Fibroblast of lung (primary cell): ENCODE measurements around the gene ATG4B. TPM values are rescaled to one million over a fixed set of nuclear protein-coding genes. Genes with fewer than 3 reads are reported as not detected.

Source experiments
- DNase-seq, 2 donors: peaks; one replicate each; pipeline versions ENCODE4 v3.0.0 to v3.0.0-alpha.2; 2010; ENCODE audit warnings: low read depth in 2 of 2
- H2AFZ ChIP-seq: 2 replicates; pipeline ENCODE4 v1.5.1; 2012; ENCODE audit warnings: low read length, control low read depth, inconsistent platforms
- H3K27ac ChIP-seq: 2 replicates; pipeline ENCODE4 v1.5.1; 2011; ENCODE audit warnings: low read length, control low read depth; ENCODE audit not compliant: insufficient read depth
- H3K27me3 ChIP-seq: 2 replicates; pipeline ENCODE4 v1.5.1; 2011; ENCODE audit warnings: mild to moderate bottlenecking, low read length; ENCODE audit not compliant: control insufficient read depth, insufficient read depth
- H3K36me3 ChIP-seq: 2 replicates; pipeline ENCODE4 v1.5.1; 2011; ENCODE audit warnings: low read length; ENCODE audit not compliant: control insufficient read depth, insufficient read depth
- H3K4me1 ChIP-seq: 2 replicates; pipeline ENCODE4 v1.5.1; 2011; ENCODE audit warnings: low read length; ENCODE audit not compliant: control insufficient read depth, insufficient read depth; ENCODE audit errors: extremely low read depth
- H3K4me2 ChIP-seq: 2 replicates; pipeline ENCODE4 v1.5.1; 2011; ENCODE audit warnings: low read length, control low read depth; ENCODE audit not compliant: insufficient read depth; ENCODE audit errors: extremely low read depth
- H3K4me3 ChIP-seq, 4 experiments: fragments of 200-600 bp in 1 of 4; sonication (generic) in 1 of 4; replicated peaks in 1 of 4; 2 replicates each; pipeline ENCODE4 v1.5.1; 2011 to 2016; ENCODE audit warnings: low read length in 4 of 4, low read depth in 3 of 4, mild to moderate bottlenecking in 3 of 4, control low read depth in 2 of 4, inconsistent platforms in 1 of 4, mixed read lengths in 1 of 4; ENCODE audit not compliant: insufficient read depth in 1 of 4; ENCODE audit errors: control extremely low read depth in 1 of 4
- H3K79me2 ChIP-seq: 2 replicates; pipeline ENCODE4 v1.5.1; 2012; ENCODE audit warnings: mild to moderate bottlenecking, low read length, inconsistent platforms; ENCODE audit not compliant: control insufficient read depth, insufficient read depth
- H3K9ac ChIP-seq: 2 replicates; pipeline ENCODE4 v1.5.1; 2011; ENCODE audit warnings: mild to moderate bottlenecking, low read length, control low read depth; ENCODE audit not compliant: insufficient read depth
- H3K9me3 ChIP-seq: 2 replicates; pipeline ENCODE4 v1.5.1; 2012; ENCODE audit warnings: low read depth, low read length; ENCODE audit not compliant: control insufficient read depth, insufficient read depth
- H4K20me1 ChIP-seq: 2 replicates; pipeline ENCODE4 v1.5.1; 2011; ENCODE audit warnings: low read length; ENCODE audit not compliant: control insufficient read depth, insufficient read depth; ENCODE audit errors: extremely low read depth
- EZH2 ChIP-seq: IDR thresholded peaks from 2 replicates; pipeline ENCODE4 v1.5.1; 2012; ENCODE audit warnings: low read length, control low read depth, mild to moderate bottlenecking; ENCODE audit errors: missing control alignments
- polyA plus RNA-seq, 2 donors: library from polyadenylated mRNA; depleted of rRNA in 1 of 2; stranded (reverse) in 1 of 2; unstranded in 1 of 2; fragments of >200 nt; gene quantifications; 2 replicates each; pipeline ENCODE4 v1.2.1, GENCODE V29; 2011 to 2012; ENCODE audit warnings: missing spikeins in 1 of 2
- total RNA-seq: library from RNA; depleted of rRNA; stranded (reverse); fragments of >200 nt; gene quantifications from 2 replicates; pipeline ENCODE4 v1.2.1, GENCODE V29; 2014
- TF ChIP-seq, protein P1 (sequence below), 2 donors: IDR thresholded peaks in 1 of 2; conservative IDR thresholded peaks in 1 of 2; 1 replicate in 1 of 2; 2 replicates in 1 of 2; pipeline ENCODE4 v1.5.1; 2011 to 2012; ENCODE audit warnings: low read length in 2 of 2, control low read depth in 1 of 2, inconsistent platforms in 1 of 2, low read depth in 1 of 2, mild to moderate bottlenecking in 1 of 2

The ATG4B gene
- total and polyA plus RNA-seq, 2 donors (not counting 1 experiment from before 2014, with no cell fraction given) = 45.1 to 76.2 TPM

DNA sequence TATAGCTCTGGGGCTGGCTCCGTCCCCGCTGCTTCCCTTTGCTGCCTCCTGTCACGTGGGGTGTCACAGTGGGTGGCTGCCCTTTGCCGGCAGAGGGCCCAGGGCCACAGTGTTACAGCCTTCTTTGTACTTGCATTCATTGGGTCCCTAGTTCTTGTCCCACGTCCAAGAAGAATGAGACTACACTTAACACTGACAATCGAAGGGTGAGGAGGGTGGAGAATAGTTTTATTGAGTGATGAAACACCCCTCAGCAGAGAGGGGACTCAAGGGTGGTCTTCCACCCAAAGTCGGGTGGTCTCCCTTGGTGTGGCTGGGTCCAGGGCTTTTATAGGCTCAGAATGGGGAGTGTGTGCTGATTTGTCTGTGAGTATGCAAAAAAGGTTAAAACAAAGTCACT lies 1.9 kb downstream of the ATG4B start:
- no peak overlapping the region for H3K4me2 ChIP-seq
- no peaks in the 10 kb centered on the region for H3K36me3 ChIP-seq
- H4K20me1 ChIP-seq = no peaks in the 10 kb centered on the region
- H3K79me2 ChIP-seq = peaks cover 72% of the 10 kb centered on the region
- no peak overlapping the region for H2AFZ ChIP-seq
- TF ChIP-seq, protein P1, sequence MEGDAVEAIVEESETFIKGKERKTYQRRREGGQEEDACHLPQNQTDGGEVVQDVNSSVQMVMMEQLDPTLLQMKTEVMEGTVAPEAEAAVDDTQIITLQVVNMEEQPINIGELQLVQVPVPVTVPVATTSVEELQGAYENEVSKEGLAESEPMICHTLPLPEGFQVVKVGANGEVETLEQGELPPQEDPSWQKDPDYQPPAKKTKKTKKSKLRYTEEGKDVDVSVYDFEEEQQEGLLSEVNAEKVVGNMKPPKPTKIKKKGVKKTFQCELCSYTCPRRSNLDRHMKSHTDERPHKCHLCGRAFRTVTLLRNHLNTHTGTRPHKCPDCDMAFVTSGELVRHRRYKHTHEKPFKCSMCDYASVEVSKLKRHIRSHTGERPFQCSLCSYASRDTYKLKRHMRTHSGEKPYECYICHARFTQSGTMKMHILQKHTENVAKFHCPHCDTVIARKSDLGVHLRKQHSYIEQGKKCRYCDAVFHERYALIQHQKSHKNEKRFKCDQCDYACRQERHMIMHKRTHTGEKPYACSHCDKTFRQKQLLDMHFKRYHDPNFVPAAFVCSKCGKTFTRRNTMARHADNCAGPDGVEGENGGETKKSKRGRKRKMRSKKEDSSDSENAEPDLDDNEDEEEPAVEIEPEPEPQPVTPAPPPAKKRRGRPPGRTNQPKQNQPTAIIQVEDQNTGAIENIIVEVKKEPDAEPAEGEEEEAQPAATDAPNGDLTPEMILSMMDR (conservative IDR thresholded peaks at IDR 0.05 in 1 of 2, IDR thresholded peaks at IDR 0.05 in 1 of 2; ENCODE audit: low read depth in 1 of 2, low read length in 2 of 2) = no peak
- no peak for TF ChIP-seq EZH2
- H3K9me3 ChIP-seq = no peaks in the 10 kb centered on the region
- H3K4me1 ChIP-seq = no peaks in the 10 kb centered on the region
- DNase-seq = no peak
- H3K27ac ChIP-seq = no peak overlapping the region
- no peaks in the 10 kb centered on the region for H3K27me3 ChIP-seq
- H3K4me3 ChIP-seq = no peak overlapping the region
- H3K9ac ChIP-seq = no peak overlapping the region

DNA sequence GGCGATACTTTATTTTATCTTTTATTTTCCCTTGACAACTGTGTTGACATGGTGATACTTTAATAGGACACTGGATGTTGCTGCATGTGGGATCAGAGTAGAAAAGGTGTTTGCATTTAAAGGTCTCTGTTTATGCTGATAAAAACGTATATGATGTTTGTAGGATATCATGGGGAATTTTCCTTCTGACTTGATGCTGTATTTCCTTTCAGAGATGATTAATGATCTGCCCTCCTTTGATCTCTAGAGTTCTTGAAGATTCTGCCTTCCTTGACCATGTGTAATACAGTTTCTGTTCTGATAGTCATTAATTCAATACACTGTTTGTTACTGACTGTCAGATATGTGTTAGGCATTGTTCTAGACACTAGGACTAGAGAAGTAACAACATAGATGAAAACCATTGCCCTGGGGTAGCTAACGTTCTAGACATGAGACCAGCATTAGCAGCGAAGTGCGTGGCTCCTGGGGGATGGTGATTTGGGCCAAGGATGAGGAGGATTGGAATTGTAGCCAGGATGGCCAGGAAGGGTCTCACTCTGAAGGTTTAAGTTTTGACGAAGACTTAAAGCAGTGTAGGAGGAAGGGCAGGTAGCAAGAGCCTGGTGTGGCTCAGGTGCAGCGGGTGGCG lies 2.8 kb downstream of the ATG4B start:
- Histone ChIP-seq H2AFZ (no peak overlapping the region), H3K4me1 (no peaks in the 10 kb centered on the region), H3K4me2 (no peak overlapping the region), H3K79me2 (peaks cover 67% of the 10 kb centered on the region), H3K9me3 (no peaks in the 10 kb centered on the region), H3K27me3 (no peaks in the 10 kb centered on the region), H4K20me1 (no peaks in the 10 kb centered on the region), H3K27ac (no peak overlapping the region), H3K4me3 (no peak overlapping the region), H3K9ac (no peak overlapping the region), H3K36me3 (no peaks in the 10 kb centered on the region)
- no peak for DNase-seq
- TF ChIP-seq EZH2 = no peak
- TF ChIP-seq, protein P1 (conservative IDR thresholded peaks at IDR 0.05 in 1 of 2, IDR thresholded peaks at IDR 0.05 in 1 of 2; ENCODE audit: low read depth in 1 of 2, low read length in 2 of 2) = no peak

DNA sequence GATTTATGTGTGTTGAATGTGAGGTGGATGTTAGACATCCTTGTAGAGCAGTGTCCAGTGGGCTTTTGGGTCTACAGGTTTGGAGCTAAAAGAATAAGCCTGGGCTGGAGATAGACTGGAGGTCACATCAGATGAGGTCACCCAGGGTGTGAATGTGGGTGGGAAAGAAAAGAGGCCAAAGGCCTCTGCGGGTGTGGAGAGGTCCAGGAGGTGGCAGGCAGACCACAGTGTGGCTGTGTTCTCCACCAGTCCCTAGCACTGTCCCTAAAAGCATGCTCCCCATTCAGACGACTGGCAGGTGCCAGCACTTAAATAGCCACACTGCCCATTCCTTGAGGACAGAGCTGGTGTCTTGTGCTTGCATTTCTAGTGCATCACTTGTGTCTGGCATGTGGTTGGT lies 4.1 kb downstream of the ATG4B start:
- DNase-seq = no peak
- Histone ChIP-seq H3K79me2 (peaks cover 69% of the 10 kb centered on the region), H4K20me1 (no peaks in the 10 kb centered on the region), H3K4me3 (no peak overlapping the region), H3K9me3 (no peaks in the 10 kb centered on the region), H3K36me3 (no peaks in the 10 kb centered on the region), H3K27me3 (no peaks in the 10 kb centered on the region), H3K4me2 (no peak overlapping the region), H3K9ac (no peak overlapping the region), H2AFZ (no peak overlapping the region), H3K4me1 (no peaks in the 10 kb centered on the region), H3K27ac (no peak overlapping the region)
- TF ChIP-seq, protein P1 (conservative IDR thresholded peaks at IDR 0.05 in 1 of 2, IDR thresholded peaks at IDR 0.05 in 1 of 2; ENCODE audit: low read depth in 1 of 2, low read length in 2 of 2) = no peak
- no peak for TF ChIP-seq EZH2
